Measurements from ENCODE around the gene CD14.

GRCh38 chr5:140596321-140596741 is 36.6 kb downstream of the CD14 start:
- TF ChIP-seq EZH2 (IDR thresholded peaks at IDR 0.05; ENCODE audit: borderline replicate concordance), result no peak
- no peak for TF ChIP-seq CTCF (IDR thresholded peaks at IDR 0.05; ENCODE audit: poor library complexity)
- no peak for TF ChIP-seq EZH2phosphoT487 (IDR thresholded peaks at IDR 0.05; ENCODE audit: low read depth, severe bottlenecking, unreplicated experiment)
